ENCODE results near the gene CMIP. TPM values are rescaled to one million over a fixed set of nuclear protein-coding genes. Genes with fewer than 3 reads are reported as not detected.

Gene CMIP
- total RNA-seq, 2 donors from 2014 or later, result 7.7 to 19.2 TPM

- Histone ChIP-seq H3K9me3 (no peaks in the 10 kb centered on the region), H3K4me3 (no peak overlapping the region), H3K4me1 (peaks cover 0 to 28% of the 10 kb centered on the region in 2 donors), H3K27me3 (no peaks in the 10 kb centered on the region), H3K36me3 (no peaks in the 10 kb centered on the region), H3K27ac (no peak overlapping the region)
- TF ChIP-seq CTCF (IDR thresholded peaks at IDR 0.05), result no peak
- DNase-seq (ENCODE audit: low spot score), result no peak
Observed at GRCh38 chr16:81543571-81543970, 99.0 kb downstream of the CMIP start.

- Histone ChIP-seq H3K36me3 (no peaks in the 10 kb centered on the region), H3K4me1 (peaks cover 0 to 28% of the 10 kb centered on the region in 2 donors), H3K27me3 (no peaks in the 10 kb centered on the region), H3K9me3 (no peaks in the 10 kb centered on the region), H3K4me3 (no peak overlapping the region), H3K27ac (no peak overlapping the region)
- no peak for TF ChIP-seq CTCF (IDR thresholded peaks at IDR 0.05)
- DNase-seq (ENCODE audit: low spot score), result no peak
Observed at GRCh38 chr16:81544261-81544660, 99.7 kb downstream of the CMIP start.

- no peaks in the 10 kb centered on the region for H3K36me3 ChIP-seq
- peaks cover 0 to 28% of the 10 kb centered on the region in 2 donors for H3K4me1 ChIP-seq
- H3K27ac ChIP-seq, result no peak overlapping the region
- no peak for TF ChIP-seq CTCF (IDR thresholded peaks at IDR 0.05)
- H3K9me3 ChIP-seq, result no peaks in the 10 kb centered on the region
- H3K4me3 ChIP-seq, result no peak overlapping the region
- DNase-seq (ENCODE audit: low spot score), result no peak
- no peaks in the 10 kb centered on the region for H3K27me3 ChIP-seq
Observed at GRCh38 chr16:81544700-81545271, 100.2 kb downstream of the CMIP start.

GRCh38 chr16:81545470-81546250 lies 101.1 kb downstream of the CMIP start:
- no peak overlapping the region for H3K27ac ChIP-seq
- H3K4me3 ChIP-seq, result no peak overlapping the region
- no peaks in the 10 kb centered on the region for H3K9me3 ChIP-seq
- no peaks in the 10 kb centered on the region for H3K27me3 ChIP-seq
- peaks cover 0 to 33% of the 10 kb centered on the region in 2 donors for H3K4me1 ChIP-seq
- no peak for TF ChIP-seq CTCF (IDR thresholded peaks at IDR 0.05)
- H3K36me3 ChIP-seq, result no peaks in the 10 kb centered on the region
- DNase-seq (ENCODE audit: low spot score), result no peak

GRCh38 chr16:81546781-81547180 lies 102.2 kb downstream of the CMIP start:
- peaks cover 0 to 44% of the 10 kb centered on the region in 2 donors for H3K4me1 ChIP-seq
- no peak overlapping the region for H3K27ac ChIP-seq
- H3K4me3 ChIP-seq, result no peak overlapping the region
- no peaks in the 10 kb centered on the region for H3K27me3 ChIP-seq
- no peaks in the 10 kb centered on the region for H3K9me3 ChIP-seq
- DNase-seq (ENCODE audit: low spot score), result no peak
- no peaks in the 10 kb centered on the region for H3K36me3 ChIP-seq
- TF ChIP-seq CTCF (IDR thresholded peaks at IDR 0.05), result no peak

Data from right atrium auricular region (tissue), 2 donors.